ENCODE data around the gene ABHD10. TPM values are rescaled to one million over a fixed set of nuclear protein-coding genes. Genes with fewer than 3 reads are reported as not detected.

ABHD10 gene
- total RNA-seq, 2 donors from 2014 or later = 15.6 to 17.1 TPM

- H3K36me3 ChIP-seq (replicated peaks in 1 of 2; ENCODE audit: insufficient read depth in 1 of 2, low read depth in 2 of 2) = no peaks in the 10 kb centered on the region
- no peaks in the 10 kb centered on the region for H3K4me1 ChIP-seq
- WGBS, 2 donors = 44 to 79% methylated on average over 3 of the region's 3 CpGs
- no peak for TF ChIP-seq CTCF (IDR thresholded peaks at IDR 0.05)
- no peak for TF ChIP-seq POLR2A (IDR thresholded peaks at IDR 0.05)
- intact Hi-C loops (cut with DNase I) = no loop called here
- ATAC-seq = no peak
- no peaks in the 10 kb centered on the region for H3K27me3 ChIP-seq
- DNase-seq = no peak
- no peaks in the 10 kb centered on the region for H3K9me3 ChIP-seq
- H3K27ac ChIP-seq = no peak overlapping the region
- H3K4me3 ChIP-seq = no peak overlapping the region
Measured at GRCh38 chr3:111972891-111973290, 5.9 kb upstream of the ABHD10 start.

DNA sequence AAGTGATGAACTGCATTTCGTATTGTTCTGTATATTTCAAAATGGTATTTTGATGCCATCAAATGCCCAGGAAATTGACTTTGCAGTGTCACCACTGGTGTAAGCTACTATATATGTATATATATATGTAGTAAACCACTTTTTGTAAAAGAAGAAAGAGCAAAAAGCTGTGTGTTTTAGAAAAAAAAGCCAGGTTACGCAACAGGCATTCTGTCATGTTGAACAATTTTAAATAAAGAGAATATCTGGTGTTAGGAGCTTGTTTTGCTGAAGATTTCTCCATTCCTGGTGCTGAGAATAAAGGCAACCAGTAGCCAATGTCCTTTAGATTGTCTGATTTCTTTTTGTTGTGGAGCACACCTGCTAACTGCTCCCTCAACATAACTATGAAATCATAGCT, 3.7 kb upstream of the ABHD10 start:
- intact Hi-C loops (cut with DNase I) = no loop called here
- H3K4me3 ChIP-seq = no peak overlapping the region
- no peak overlapping the region for H3K27ac ChIP-seq
- H3K4me1 ChIP-seq = peaks cover 8% of the 10 kb centered on the region
- WGBS, 2 donors = 80 to 94% methylated on average over 2 of the region's 2 CpGs
- TF ChIP-seq CTCF (IDR thresholded peaks at IDR 0.05) = no peak
- TF ChIP-seq POLR2A (IDR thresholded peaks at IDR 0.05) = no peak
- H3K36me3 ChIP-seq (replicated peaks in 1 of 2; ENCODE audit: insufficient read depth in 1 of 2, low read depth in 2 of 2) = no peaks in the 10 kb centered on the region
- no peaks in the 10 kb centered on the region for H3K9me3 ChIP-seq
- no peaks in the 10 kb centered on the region for H3K27me3 ChIP-seq
- DNase-seq (no peak), ATAC-seq (no peak)

DNA sequence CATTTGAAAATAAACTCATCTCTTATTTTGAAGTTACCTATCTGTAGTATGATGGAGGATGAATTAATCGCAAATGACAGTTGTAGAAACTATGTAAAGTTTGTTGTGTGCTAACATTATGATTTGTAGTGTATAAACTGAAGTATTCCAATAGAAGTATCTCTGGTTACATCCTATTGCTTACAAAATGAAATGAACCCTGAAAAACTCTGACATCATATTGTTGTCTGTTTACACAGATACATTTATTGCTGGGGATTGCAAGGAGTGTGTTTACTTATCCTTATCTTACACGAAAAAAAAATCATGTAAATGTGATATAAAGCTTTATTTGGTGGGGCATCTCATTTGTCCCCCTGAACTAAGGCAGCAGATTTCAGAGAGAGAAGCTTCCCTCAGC, 2.6 kb upstream of the ABHD10 start:
- intact Hi-C loops (cut with DNase I) = no loop called here
- WGBS, 2 donors = 49 to 60% methylated on average over 2 of the region's 2 CpGs
- no peak for DNase-seq

DNA sequence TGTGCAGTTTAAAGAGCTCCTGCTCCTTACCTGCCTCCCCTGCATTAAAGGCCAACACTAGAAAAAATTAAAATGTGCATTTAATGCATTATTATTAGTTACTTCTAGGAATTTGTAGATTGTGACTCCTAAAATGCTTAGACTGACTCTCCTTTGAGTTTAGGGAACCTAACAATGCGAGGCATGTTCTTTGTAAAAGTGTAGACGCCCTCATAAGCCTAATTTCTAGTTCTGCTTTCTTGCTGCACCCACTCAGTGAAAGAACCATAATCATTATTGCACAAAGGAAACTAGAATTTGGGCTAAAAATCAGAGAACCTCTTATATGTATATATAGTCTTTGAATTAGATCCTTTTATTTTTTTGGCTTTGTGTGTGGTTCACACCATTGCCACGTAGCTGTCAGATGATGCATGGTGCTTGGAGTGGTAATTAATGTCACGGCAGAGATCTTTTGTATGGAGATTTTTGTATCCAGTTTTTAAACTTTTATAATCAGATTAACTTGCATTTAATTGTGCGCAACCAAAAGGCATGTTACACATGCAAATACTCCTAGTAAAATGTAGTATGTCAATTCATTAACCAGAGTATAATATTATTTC, 710 bp downstream of the ABHD10 start:
- Histone ChIP-seq H3K4me3 (peak overlapping the region; percentile 53 to 94), H3K9me3 (no peaks in the 10 kb centered on the region), H3K4me1 (peaks cover 29% of the 10 kb centered on the region), H3K36me3 (replicated peaks in 1 of 2; ENCODE audit: insufficient read depth in 1 of 2, low read depth in 2 of 2) (no peaks in the 10 kb centered on the region), H3K27ac (peak overlapping the region in 3 of 4 donors; percentile 83 to 89 (median 88)), H3K27me3 (no peaks in the 10 kb centered on the region)
- 9 to 10% methylated on average over 5 of the region's 5 CpGs for WGBS, 2 donors
- ATAC-seq (no peak), DNase-seq (no peak)
- TF ChIP-seq CTCF (IDR thresholded peaks at IDR 0.05) (no peak), POLR2A (IDR thresholded peaks at IDR 0.05) (no peak)
- intact Hi-C loops (cut with DNase I) = no loop called here

More for the DNA sequence above, 2.6 kb upstream of the ABHD10 start:
- no peaks in the 10 kb centered on the region for H3K9me3 ChIP-seq
- H3K36me3 ChIP-seq (replicated peaks in 1 of 2; ENCODE audit: insufficient read depth in 1 of 2, low read depth in 2 of 2) = no peaks in the 10 kb centered on the region
- ATAC-seq = no peak
- no peaks in the 10 kb centered on the region for H3K27me3 ChIP-seq
- no peak overlapping the region for H3K27ac ChIP-seq
- peaks cover 17% of the 10 kb centered on the region for H3K4me1 ChIP-seq
- H3K4me3 ChIP-seq = no peak overlapping the region
- TF ChIP-seq CTCF (IDR thresholded peaks at IDR 0.05) = no peak
- no peak for TF ChIP-seq POLR2A (IDR thresholded peaks at IDR 0.05)
